Measurements from ENCODE around the gene TIMP2.

DNA sequence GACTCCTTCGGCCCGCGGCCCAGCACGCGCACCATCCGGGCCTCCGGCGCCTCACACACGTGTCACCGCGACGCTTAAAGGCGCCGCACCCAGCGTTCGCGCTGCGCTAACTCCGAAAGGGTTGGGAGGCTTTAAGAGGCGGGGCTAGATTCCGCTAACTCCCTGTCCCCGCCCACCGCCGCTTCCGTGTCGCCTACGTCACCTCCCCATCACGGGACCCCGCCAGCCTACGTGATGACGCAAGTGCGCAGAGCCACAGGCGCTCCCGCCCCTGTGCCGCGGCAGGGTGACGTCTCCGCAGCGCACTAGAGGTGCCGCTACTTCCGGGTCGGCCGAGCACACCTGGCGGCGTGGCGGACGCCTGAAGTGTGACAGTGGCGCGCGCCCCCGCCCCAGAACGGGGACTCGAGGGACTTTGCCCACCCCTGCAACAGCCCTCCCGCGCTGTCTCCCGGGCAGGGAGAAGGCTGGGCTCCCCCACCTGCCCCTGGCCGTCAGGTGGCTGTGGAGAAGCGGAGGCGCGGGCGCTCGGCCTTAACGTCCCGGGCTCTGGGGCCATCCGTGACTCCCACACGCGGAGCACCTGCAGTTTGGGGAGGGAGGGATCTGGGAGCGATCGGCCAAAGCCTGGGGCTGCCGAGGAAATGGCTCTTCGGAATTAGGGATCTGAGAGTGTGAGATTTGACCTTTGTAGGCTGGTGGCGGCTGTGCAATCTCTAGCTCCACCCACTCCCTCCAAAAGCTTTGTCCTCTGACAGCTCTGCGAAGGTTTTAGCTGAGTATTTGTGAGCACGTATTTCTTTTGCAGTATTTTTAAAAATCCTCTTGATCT, 84.2 kb downstream of the TIMP2 start, which contains the start of gene USP36:
- TF ChIP-seq CTCF (conservative IDR thresholded peaks at IDR 0.05): no peak
- no peak for TF ChIP-seq ZFX (IDR thresholded peaks at IDR 0.05)

Measured in C4-2B (cell line).